ENCODE data around the gene PLA2G10. TPM values are rescaled to one million over a fixed set of nuclear protein-coding genes. Genes with fewer than 3 reads are reported as not detected.
"Not testable (repeated sequence)": the region's sequence is repeated elsewhere in the genome, so short reads cannot be mapped to it uniquely, and the experiment has no call there.

Gene PLA2G10, protein sequence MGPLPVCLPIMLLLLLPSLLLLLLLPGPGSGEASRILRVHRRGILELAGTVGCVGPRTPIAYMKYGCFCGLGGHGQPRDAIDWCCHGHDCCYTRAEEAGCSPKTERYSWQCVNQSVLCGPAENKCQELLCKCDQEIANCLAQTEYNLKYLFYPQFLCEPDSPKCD
- 0.39 to 0.85 TPM (median 0.42 TPM) in 3 replicates for total RNA-seq (2021)
- percentile 12 among the genes with signal in this experiment for Bru-seq, nascent RNA
- long read RNA-seq, experiment 1: 0 reads
- long read RNA-seq, experiment 2, partial matches to known transcripts: 0 of 2 reads
- long read RNA-seq, experiment 2, other reads (novel, unspliced or antisense): 1 of 2 reads
- long read RNA-seq, experiment 3: 0 reads

GRCh38 chr16:14694129-14694528 is at the start of gene PLA2G10:
Gene PLA2G10, minus strand, starts transcription at chr16:14694308. Its CDS starts 79 bp downstream, at chr16:14694229.
- ATAC-seq: peak; percentile 94
- H3K36me3 Mint-ChIP-seq; CTCF ChIA-PET; POLR2A ChIA-PET; H3K27me3 Mint-ChIP-seq (ENCODE audit: low read depth); H3K4me3 Mint-ChIP-seq; H3K4me1 Mint-ChIP-seq; H3K27ac Mint-ChIP-seq; DNase-seq (ENCODE audit: low spot score); H3K9me3 Mint-ChIP-seq: not testable (repeated sequence)

GRCh38 chr16:14742273-14743128 is 48.4 kb upstream of the PLA2G10 start, which contains the start of gene NPIPA2:
Gene NPIPA2, plus strand, starts transcription at chr16:14742533. Its CDS starts 5,533 bp downstream, at chr16:14748066.
- peak; percentile 99 for ATAC-seq
- H3K4me3 Mint-ChIP-seq; H3K4me1 Mint-ChIP-seq; POLR2A ChIA-PET; H3K36me3 Mint-ChIP-seq; H3K27ac Mint-ChIP-seq; H3K9me3 Mint-ChIP-seq; H3K27me3 Mint-ChIP-seq (ENCODE audit: low read depth); DNase-seq (ENCODE audit: low spot score); CTCF ChIA-PET: not testable (repeated sequence)

- ATAC-seq; H3K27me3 Mint-ChIP-seq (ENCODE audit: low read depth); H3K4me3 Mint-ChIP-seq; H3K4me1 Mint-ChIP-seq; POLR2A ChIA-PET; H3K9me3 Mint-ChIP-seq; CTCF ChIA-PET; H3K36me3 Mint-ChIP-seq; DNase-seq (ENCODE audit: low spot score); H3K27ac Mint-ChIP-seq: not testable (repeated sequence)
Measured at GRCh38 chr16:14741794-14742193, 47.7 kb upstream of the PLA2G10 start.

DNA sequence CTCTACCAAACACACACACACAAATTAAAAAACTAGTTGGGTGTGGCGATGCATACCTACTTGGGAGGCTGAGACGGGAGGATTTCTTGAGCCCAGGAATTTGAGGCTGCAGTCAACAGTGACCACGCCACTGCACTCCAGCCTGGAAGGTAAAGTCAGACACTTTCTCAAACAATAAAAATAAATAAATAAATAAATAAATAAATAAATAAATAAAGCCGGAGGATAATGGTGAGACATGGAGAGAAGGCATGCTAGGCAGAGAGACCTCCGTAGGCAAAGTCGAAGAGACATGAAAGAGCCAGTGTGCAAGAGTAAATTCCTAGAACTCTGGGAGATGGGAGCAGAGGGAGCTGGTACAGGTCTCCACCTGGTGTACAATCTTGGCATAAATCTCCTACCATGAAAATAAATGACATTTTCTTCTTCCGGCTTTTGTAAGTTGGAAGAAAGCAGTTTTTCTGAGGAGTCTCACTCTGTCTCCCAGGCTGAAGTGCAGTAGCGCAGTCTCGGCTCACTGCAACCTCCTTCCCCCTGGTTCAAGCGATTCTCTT is 46.8 kb upstream of the PLA2G10 start:
- DNase-seq (ENCODE audit: low spot score); POLR2A ChIA-PET; H3K27me3 Mint-ChIP-seq (ENCODE audit: low read depth); H3K36me3 Mint-ChIP-seq; H3K4me3 Mint-ChIP-seq; ATAC-seq; H3K4me1 Mint-ChIP-seq; H3K9me3 Mint-ChIP-seq; H3K27ac Mint-ChIP-seq; CTCF ChIA-PET: not testable (repeated sequence)

DNA sequence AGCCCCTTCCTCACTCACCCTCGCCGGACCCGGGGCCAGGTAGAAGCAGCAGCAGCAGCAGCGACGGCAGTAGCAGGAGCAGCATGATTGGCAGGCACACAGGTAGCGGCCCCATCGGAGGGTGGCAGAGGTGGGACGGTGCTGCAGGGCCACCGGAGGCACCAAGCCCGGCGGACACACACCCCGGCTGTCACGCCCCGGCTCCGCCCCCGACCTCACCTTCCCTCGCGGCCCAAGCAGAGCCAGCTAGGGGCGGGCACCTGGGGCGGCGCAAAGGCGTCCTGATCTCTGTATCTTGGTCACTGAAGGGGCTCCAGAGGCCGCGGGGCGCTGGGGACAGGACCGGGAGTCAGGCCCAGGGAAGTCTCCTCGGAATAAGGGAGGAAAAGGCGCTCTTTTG is 39.1 kb upstream of the PLA2G10 start:
- H3K4me1 Mint-ChIP-seq; H3K27ac Mint-ChIP-seq; CTCF ChIA-PET; H3K4me3 Mint-ChIP-seq; DNase-seq (ENCODE audit: low spot score); H3K9me3 Mint-ChIP-seq; H3K36me3 Mint-ChIP-seq; H3K27me3 Mint-ChIP-seq (ENCODE audit: low read depth); POLR2A ChIA-PET: not testable (repeated sequence)
- peak; percentile 92 for ATAC-seq

DNA sequence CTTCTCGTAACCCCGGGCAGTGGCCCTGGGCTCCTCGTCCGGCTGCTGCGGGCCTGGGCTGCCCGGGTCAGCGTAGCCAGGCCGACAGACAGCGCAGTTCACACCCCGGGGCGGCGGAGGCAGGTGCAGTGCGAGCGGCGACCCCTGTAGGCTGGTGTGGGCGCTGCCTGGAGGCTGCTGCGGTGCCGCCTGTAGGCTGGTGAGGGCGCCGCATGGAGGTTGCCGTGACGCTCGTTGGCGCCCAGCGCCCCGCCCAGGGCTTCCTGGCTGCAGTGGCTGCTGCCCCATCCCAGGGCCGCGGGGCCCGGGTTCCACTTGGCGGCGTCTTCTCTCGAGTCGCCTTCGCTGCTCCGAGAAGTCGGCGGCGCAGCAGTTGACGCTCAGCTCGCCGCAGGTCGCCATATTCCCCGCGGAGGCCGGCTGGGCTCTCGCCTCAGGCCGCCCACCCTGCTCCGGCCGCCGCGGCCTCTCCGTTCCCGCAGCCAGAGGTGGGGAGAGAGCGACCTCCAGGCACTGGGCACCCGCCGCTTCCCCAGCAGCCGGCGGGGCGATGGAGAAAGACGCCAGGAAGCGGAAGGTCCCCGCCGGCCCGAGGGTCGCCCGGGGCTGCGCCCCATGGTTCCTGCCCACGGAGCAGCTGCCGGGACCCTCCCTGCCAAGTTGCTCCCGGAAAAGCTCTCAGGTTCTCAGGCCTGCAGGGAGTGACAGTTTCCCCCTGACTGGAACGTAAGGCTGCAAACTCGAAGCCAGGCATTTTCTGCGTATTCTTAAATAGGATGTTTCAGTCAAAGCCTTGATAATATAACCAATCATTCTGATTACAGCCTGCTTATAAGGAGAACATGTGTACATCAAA is 9.3 kb upstream of the PLA2G10 start, which contains the start of gene NPIPA3:
NPIPA3 (plus strand) TSS at position 256 of the 856 bp plus-strand sequence. CDS start 5,533 bp downstream, outside the sequence.
- not testable (repeated sequence) for H3K4me1 Mint-ChIP-seq, H3K36me3 Mint-ChIP-seq, H3K4me3 Mint-ChIP-seq

DNA sequence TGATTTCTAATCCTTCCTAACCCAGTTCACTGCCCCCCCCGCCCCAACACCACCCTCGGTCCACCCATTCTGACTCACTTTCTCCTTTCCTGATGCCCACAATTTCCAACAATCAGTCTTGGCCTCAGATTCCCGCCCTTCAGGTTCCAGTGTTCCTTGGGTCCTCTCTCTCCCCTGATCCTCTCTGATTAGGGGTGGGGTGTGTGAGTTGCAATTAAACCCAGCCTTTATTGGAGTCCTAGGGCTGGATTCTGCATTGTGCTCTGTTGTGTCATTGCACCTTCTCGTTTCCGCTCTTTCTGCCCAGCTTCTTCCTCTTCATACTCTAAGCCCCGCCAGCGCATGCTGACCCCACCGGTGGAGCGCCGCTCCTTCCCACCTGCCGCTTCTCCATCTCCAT is 8.6 kb upstream of the PLA2G10 start:
- POLR2A ChIA-PET; H3K4me1 Mint-ChIP-seq; H3K9me3 Mint-ChIP-seq; H3K4me3 Mint-ChIP-seq; CTCF ChIA-PET; H3K27ac Mint-ChIP-seq; H3K27me3 Mint-ChIP-seq (ENCODE audit: low read depth); ATAC-seq; H3K36me3 Mint-ChIP-seq; DNase-seq (ENCODE audit: low spot score): not testable (repeated sequence)

More for the DNA sequence above, 9.3 kb upstream of the PLA2G10 start, which contains the start of gene NPIPA3:
- H3K27ac Mint-ChIP-seq; H3K27me3 Mint-ChIP-seq (ENCODE audit: low read depth); POLR2A ChIA-PET; DNase-seq (ENCODE audit: low spot score); H3K9me3 Mint-ChIP-seq; CTCF ChIA-PET: not testable (repeated sequence)
- ATAC-seq: peak; percentile 99

DNA sequence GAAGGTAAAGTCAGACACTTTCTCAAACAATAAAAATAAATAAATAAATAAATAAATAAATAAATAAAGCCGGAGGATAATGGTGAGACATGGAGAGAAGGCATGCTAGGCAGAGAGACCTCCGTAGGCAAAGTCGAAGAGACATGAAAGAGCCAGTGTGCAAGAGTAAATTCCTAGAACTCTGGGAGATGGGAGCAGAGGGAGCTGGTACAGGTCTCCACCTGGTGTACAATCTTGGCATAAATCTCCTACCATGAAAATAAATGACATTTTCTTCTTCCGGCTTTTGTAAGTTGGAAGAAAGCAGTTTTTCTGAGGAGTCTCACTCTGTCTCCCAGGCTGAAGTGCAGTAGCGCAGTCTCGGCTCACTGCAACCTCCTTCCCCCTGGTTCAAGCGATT is 7.8 kb upstream of the PLA2G10 start:
- H3K27me3 Mint-ChIP-seq (ENCODE audit: low read depth); H3K27ac Mint-ChIP-seq; ATAC-seq; H3K36me3 Mint-ChIP-seq; H3K4me3 Mint-ChIP-seq; H3K9me3 Mint-ChIP-seq; CTCF ChIA-PET; POLR2A ChIA-PET; DNase-seq (ENCODE audit: low spot score); H3K4me1 Mint-ChIP-seq: not testable (repeated sequence)

DNA sequence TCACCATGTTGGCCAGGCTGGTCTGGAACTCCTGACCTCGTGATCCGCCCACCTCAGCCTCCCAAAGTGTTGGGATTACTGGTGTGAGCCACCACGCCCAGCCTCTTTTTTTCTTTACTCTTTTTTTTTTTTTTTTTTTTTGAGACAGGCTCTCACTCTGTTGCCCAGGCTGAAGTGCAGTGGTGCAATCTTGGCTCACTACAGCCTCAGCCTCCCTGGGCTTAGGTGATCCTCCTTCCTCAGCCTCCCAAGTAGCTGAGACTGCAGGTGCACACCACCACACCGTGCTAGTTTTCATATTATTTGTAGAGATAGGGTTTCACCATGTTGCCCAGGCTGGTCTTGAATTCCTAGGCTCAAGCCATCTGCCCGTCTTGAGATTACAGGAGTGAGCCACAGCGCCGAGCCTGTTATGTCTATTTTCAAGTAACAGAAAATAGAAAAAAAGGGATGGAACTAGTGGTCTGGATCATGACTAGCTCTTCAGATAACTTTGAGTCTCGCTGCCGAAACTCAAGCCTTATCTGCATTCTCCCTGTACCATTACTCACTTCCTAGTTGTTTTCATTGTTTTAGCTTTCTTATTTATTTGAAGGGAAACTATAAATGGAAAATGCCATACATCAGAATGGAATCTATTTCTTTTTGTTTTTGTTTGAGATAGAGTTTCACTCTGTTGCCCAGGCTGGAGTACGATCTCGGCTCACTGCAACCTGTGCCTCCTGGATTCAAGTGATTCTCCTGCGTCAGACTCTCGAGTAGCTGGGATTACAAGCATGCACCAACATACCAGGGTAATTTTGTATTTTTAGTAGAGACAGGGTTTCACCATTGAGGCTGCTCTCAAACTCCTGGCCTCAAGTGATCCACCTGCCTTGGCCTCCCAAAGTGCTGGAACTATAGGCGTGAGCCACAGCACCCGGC is 8.0 kb downstream of the PLA2G10 start:
- DNase-seq (ENCODE audit: low spot score); POLR2A ChIA-PET; H3K27me3 Mint-ChIP-seq (ENCODE audit: low read depth); H3K36me3 Mint-ChIP-seq; H3K4me1 Mint-ChIP-seq; H3K4me3 Mint-ChIP-seq; H3K9me3 Mint-ChIP-seq; H3K27ac Mint-ChIP-seq; CTCF ChIA-PET; ATAC-seq: not testable (repeated sequence)
